Vagina (tissue), 2 donors: ENCODE measurements around the gene ADAMTSL5. TPM values are rescaled to one million over a fixed set of nuclear protein-coding genes. Genes with fewer than 3 reads are reported as not detected.
A peak's percentile ranks its signal among the peaks of the same experiment; 100 is the strongest.

Experiments
- DNase-seq, 2 donors: peaks; one replicate each; pipeline ENCODE4 v3.0.0-alpha.2; 2017; ENCODE audit errors: extremely low spot score in 2 of 2
- H3K27ac ChIP-seq: fragments of 200-600 bp; sonication (generic); one replicate; pipeline ENCODE4 v1.5.1; 2019
- H3K27me3 ChIP-seq: fragments of 200-600 bp; sonication (generic); one replicate; pipeline ENCODE4 v1.5.1; 2019
- H3K36me3 ChIP-seq, 2 donors: fragments of 200-600 bp; sonication (generic); one replicate each; pipeline ENCODE4 v1.5.1; 2017 to 2019
- H3K4me1 ChIP-seq: fragments of 200-600 bp; sonication (generic); one replicate; pipeline ENCODE4 v1.5.1; 2019
- H3K4me3 ChIP-seq, 2 donors: fragments of 200-600 bp; sonication (generic); 1 replicate in 1 of 2; 2 replicates in 1 of 2; pipeline ENCODE4 v1.5.1; 2016 to 2019
- H3K9me3 ChIP-seq: fragments of 200-600 bp; sonication (generic); one replicate; pipeline ENCODE4 v1.5.1; 2019
- CTCF ChIP-seq, 3 experiments: fragments of 450-650 bp in 2 of 3; fragments of 200-600 bp in 1 of 3; sonication (generic) in 1 of 3; IDR thresholded peaks; one replicate each; pipeline ENCODE4 v1.5.1; 2017 to 2019; ENCODE audit warnings: antibody characterized with exemption in 3 of 3, mild to moderate bottlenecking in 2 of 3, moderate library complexity in 2 of 3
- POLR2A ChIP-seq, 2 donors: fragments of 450-650 bp; IDR thresholded peaks; one replicate each; pipeline ENCODE4 v1.6.1; 2017; ENCODE audit warnings: antibody characterized with exemption in 2 of 2, mild to moderate bottlenecking in 2 of 2, moderate library complexity in 2 of 2
- POLR2AphosphoS5 ChIP-seq, 2 donors: sonication (generic); formaldehyde crosslinking; IDR thresholded peaks; one replicate each; pipeline ENCODE4 v1.9.0; 2017; ENCODE audit warnings: antibody characterized with exemption in 2 of 2, mild to moderate bottlenecking in 2 of 2, low read depth in 1 of 2; ENCODE audit not compliant: insufficient read depth in 1 of 2
- intact Hi-C: fragments of 100-400 bp; cut with DNase I; formaldehyde crosslinking; loops from one replicate; pipeline ENCODE4 v1.15.1; 2023
- total RNA-seq: library from RNA; depleted of rRNA; stranded (reverse); fragments of >200 nt; gene quantifications from one replicate; pipeline ENCODE4 v1.2.3, GENCODE V29; 2016

The ADAMTSL5 gene
- total RNA-seq, 1 donor from 2014 or later, result 22.6 TPM

GRCh38 chr19:1491849-1492170 lies 21.0 kb downstream of the ADAMTSL5 start:
- Histone ChIP-seq H3K9me3 (no peaks in the 10 kb centered on the region), H3K27me3 (no peaks in the 10 kb centered on the region), H3K36me3 (no peaks in the 10 kb centered on the region), H3K4me3 (peak overlapping the region in 1 of 2 donors; percentile 74), H3K27ac (no peak overlapping the region), H3K4me1 (peaks cover 16% of the 10 kb centered on the region)
- intact Hi-C loops, result no loop called here
- TF ChIP-seq POLR2A (IDR thresholded peaks at IDR 0.05), result no peak
- DNase-seq, result no peak

GRCh38 chr19:1491114-1491848 lies 21.5 kb downstream of the ADAMTSL5 start, which contains the start of gene REEP6:
REEP6 (plus strand) TSS chr19:1491181; CDS start chr19:1491270, 89 bp downstream.
- no peak for DNase-seq
- Histone ChIP-seq H3K27me3 (no peaks in the 10 kb centered on the region), H3K9me3 (no peaks in the 10 kb centered on the region), H3K4me1 (peaks cover 16% of the 10 kb centered on the region), H3K27ac (peak within 1 kb of the TSS; percentile 74), H3K4me3 (peak within 1 kb of the TSS; percentile 54 to 74), H3K36me3 (no peaks in the 10 kb centered on the region)
- TF ChIP-seq POLR2A (IDR thresholded peaks at IDR 0.05), result no peak
- TF ChIP-seq CTCF (IDR thresholded peaks at IDR 0.05), result no peak
- TF ChIP-seq POLR2AphosphoS5 (IDR thresholded peaks at IDR 0.05; ENCODE audit: insufficient read depth in 1 of 2, low read depth in 1 of 2), result no peak
- intact Hi-C loops, result no loop called here

GRCh38 chr19:1490311-1491113 lies 22.3 kb downstream of the ADAMTSL5 start, which contains the start of gene PCSK4:
PCSK4 (minus strand) TSS chr19:1490350; CDS start chr19:1490346, 4 bp downstream.
- peak in 1 of 2 donors; percentile 99 for DNase-seq
- no peaks in the 10 kb centered on the region for H3K9me3 ChIP-seq
- no peaks in the 10 kb centered on the region for H3K27me3 ChIP-seq
- peak; percentile 64 to 75 for TF ChIP-seq POLR2AphosphoS5 (IDR thresholded peaks at IDR 0.05; ENCODE audit: insufficient read depth in 1 of 2, low read depth in 1 of 2)
- TF ChIP-seq CTCF (IDR thresholded peaks at IDR 0.05), result no peak
- H3K4me3 ChIP-seq, result peak within 1 kb of the TSS; percentile 54 to 74
- intact Hi-C loops, result no loop called here
- peak within 1 kb of the TSS; percentile 74 for H3K27ac ChIP-seq
- peaks cover 16% of the 10 kb centered on the region for H3K4me1 ChIP-seq
- H3K36me3 ChIP-seq, result no peaks in the 10 kb centered on the region

- TF ChIP-seq POLR2A (IDR thresholded peaks at IDR 0.05) (no peak), CTCF (IDR thresholded peaks at IDR 0.05) (no peak), POLR2AphosphoS5 (IDR thresholded peaks at IDR 0.05; ENCODE audit: insufficient read depth in 1 of 2, low read depth in 1 of 2) (no peak)
- Histone ChIP-seq H3K27ac (peak overlapping the region; percentile 74), H3K4me1 (peaks cover 16% of the 10 kb centered on the region), H3K4me3 (peak overlapping the region; percentile 52 to 54), H3K9me3 (no peaks in the 10 kb centered on the region), H3K27me3 (no peaks in the 10 kb centered on the region), H3K36me3 (no peaks in the 10 kb centered on the region)
- no peak for DNase-seq
- intact Hi-C loops, result no loop called here
These were observed 23.1 kb downstream of the ADAMTSL5 start for GRCh38 chr19:1489463-1490310.

GRCh38 chr19:1488282-1488601 lies 24.6 kb downstream of the ADAMTSL5 start:
- Histone ChIP-seq H3K36me3 (no peaks in the 10 kb centered on the region), H3K4me1 (peaks cover 16% of the 10 kb centered on the region), H3K4me3 (no peak overlapping the region), H3K27me3 (no peaks in the 10 kb centered on the region), H3K27ac (no peak overlapping the region), H3K9me3 (no peaks in the 10 kb centered on the region)
- intact Hi-C loops, result no loop called here
- no peak for DNase-seq
- TF ChIP-seq CTCF (IDR thresholded peaks at IDR 0.05) (no peak), POLR2A (IDR thresholded peaks at IDR 0.05) (no peak)
